ENCODE results near the gene PNPLA1. TPM values are rescaled to one million over a fixed set of nuclear protein-coding genes. Genes with fewer than 3 reads are reported as not detected.
A peak's percentile ranks its signal among the peaks of the same experiment; 100 is the strongest.

PNPLA1 gene
- total RNA-seq, 2 experiments from 2014 or later: 0.13 TPM; not detected in 1

DNA sequence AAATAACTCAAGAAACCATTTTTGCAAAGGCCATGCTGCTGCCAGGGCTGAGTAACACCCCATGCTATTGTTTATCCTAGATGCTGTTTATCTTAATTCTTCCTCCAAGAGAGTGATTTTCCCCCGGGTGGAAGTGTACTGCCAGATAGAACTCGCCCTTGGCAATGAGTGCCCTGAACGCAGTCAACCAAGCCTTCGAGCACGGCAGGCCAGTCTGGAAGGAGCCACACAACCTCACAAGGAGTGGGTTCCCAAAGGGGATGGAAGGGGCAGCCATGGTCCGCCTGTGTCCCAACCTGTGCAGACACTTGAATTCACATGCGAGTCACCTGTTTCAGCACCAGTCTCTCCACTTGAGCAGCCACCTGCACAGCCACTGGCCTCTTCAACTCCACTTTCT is 31.9 kb downstream of the PNPLA1 start:
- Mint-ChIP-seq H3K4me1 (no peaks in the 10 kb centered on the region), H3K27ac (no peak overlapping the region), H3K9me3 (no peaks in the 10 kb centered on the region), H3K27me3 (peaks cover 16% of the 10 kb centered on the region), H3K4me3 (no peak overlapping the region), H3K36me3 (ENCODE audit: low read depth) (no peaks in the 10 kb centered on the region)
- ChIA-PET POLR2A (no interaction called here), CTCF (interaction anchor here (0.5 to 1.8 kb wide), 29 partner anchors 10 to 954 kb away, joined by 3 to 13 read pairs (median 4); no protein-coding TSS in a partner anchor)
- DNase-seq: no peak

- H3K4me1 Mint-ChIP-seq: no peaks in the 10 kb centered on the region
Measured at GRCh38 chr6:36302227-36302976, 32.5 kb downstream of the PNPLA1 start.

DNA sequence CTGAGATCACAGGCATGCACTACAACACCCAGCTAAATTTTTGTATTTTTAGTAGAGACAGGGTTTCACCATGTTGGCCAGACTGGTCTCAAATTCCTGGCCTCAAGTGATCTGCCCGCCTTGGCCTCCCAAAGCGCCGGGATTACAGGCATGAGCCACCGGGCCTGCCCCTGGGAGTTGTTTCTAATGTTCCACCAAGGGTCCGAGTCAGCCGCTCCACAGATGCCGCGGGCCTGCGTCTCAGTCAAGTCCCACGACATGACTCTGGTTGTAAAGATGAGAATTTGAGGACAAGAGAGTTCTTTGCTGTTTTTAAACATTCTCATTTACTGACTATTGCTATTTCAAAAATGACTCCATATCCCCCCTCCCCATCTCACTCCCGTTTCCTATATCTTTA is 36.0 kb downstream of the PNPLA1 start:
- Mint-ChIP-seq H3K4me1 (peaks cover 7% of the 10 kb centered on the region), H3K27ac (no peak overlapping the region), H3K36me3 (ENCODE audit: low read depth) (no peaks in the 10 kb centered on the region), H3K4me3 (no peak overlapping the region), H3K9me3 (no peaks in the 10 kb centered on the region), H3K27me3 (peaks cover 11% of the 10 kb centered on the region)
- DNase-seq: no peak
- ChIA-PET CTCF (interaction anchor here (0.7 to 1.8 kb wide), 6 partner anchors 35 to 362 kb away, joined by 3 to 6 read pairs (median 4); no protein-coding TSS in a partner anchor), POLR2A (no interaction called here)

More at GRCh38 chr6:36302227-36302976, 32.5 kb downstream of the PNPLA1 start:
- DNase-seq: peak; percentile 92
- Mint-ChIP-seq H3K27ac (no peak overlapping the region), H3K36me3 (ENCODE audit: low read depth) (no peaks in the 10 kb centered on the region), H3K4me3 (no peak overlapping the region), H3K27me3 (peaks cover 16% of the 10 kb centered on the region), H3K9me3 (no peaks in the 10 kb centered on the region)
- POLR2A ChIA-PET: no interaction called here
- CTCF ChIA-PET: interaction anchor here (0.5 to 1.8 kb wide), 30 partner anchors 11 to 1504 kb away, joined by 3 to 13 read pairs (median 4); no protein-coding TSS in a partner anchor

- Mint-ChIP-seq H3K27me3 (peaks cover 7% of the 10 kb centered on the region), H3K4me3 (no peak overlapping the region), H3K27ac (no peak overlapping the region), H3K4me1 (peaks cover 7% of the 10 kb centered on the region), H3K36me3 (ENCODE audit: low read depth) (no peaks in the 10 kb centered on the region), H3K9me3 (no peaks in the 10 kb centered on the region)
- POLR2A ChIA-PET: no interaction called here
- CTCF ChIA-PET: interaction anchor here (1.6 to 1.8 kb wide), 2 partner anchors 35 to 52 kb away, joined by 3 to 6 read pairs; no protein-coding TSS in a partner anchor
- DNase-seq: no peak
Measured at GRCh38 chr6:36306375-36306774, 36.5 kb downstream of the PNPLA1 start.

- H3K36me3 Mint-ChIP-seq (ENCODE audit: low read depth): no peaks in the 10 kb centered on the region
- DNase-seq: no peak
- ChIA-PET POLR2A (interaction anchor here (1.1 kb wide), 1 partner anchor 9 kb away, joined by 4 read pairs; no protein-coding TSS in a partner anchor), CTCF (interaction anchor here (1.8 kb wide), 1 partner anchor 32 kb away, joined by 7 read pairs; no protein-coding TSS in a partner anchor)
- H3K27me3 Mint-ChIP-seq: peaks cover 4% of the 10 kb centered on the region
- H3K4me3 Mint-ChIP-seq: no peak overlapping the region
- H3K27ac Mint-ChIP-seq: no peak overlapping the region
- H3K4me1 Mint-ChIP-seq: peaks cover 7% of the 10 kb centered on the region
- H3K9me3 Mint-ChIP-seq: no peaks in the 10 kb centered on the region
Measured at GRCh38 chr6:36308514-36308913, 38.7 kb downstream of the PNPLA1 start.

- H3K4me1 Mint-ChIP-seq: peaks cover 7% of the 10 kb centered on the region
- no peaks in the 10 kb centered on the region for H3K36me3 Mint-ChIP-seq (ENCODE audit: low read depth)
- H3K9me3 Mint-ChIP-seq: no peaks in the 10 kb centered on the region
- ChIA-PET POLR2A (interaction anchor here (1.1 kb wide), 1 partner anchor 10 kb away, joined by 4 read pairs; no protein-coding TSS in a partner anchor), CTCF (interaction anchor here (1.3 to 1.8 kb wide), 2 partner anchors 9 to 32 kb away, joined by 3 to 7 read pairs; no protein-coding TSS in a partner anchor)
- H3K4me3 Mint-ChIP-seq: no peak overlapping the region
- DNase-seq: no peak
- peaks cover 4% of the 10 kb centered on the region for H3K27me3 Mint-ChIP-seq
- H3K27ac Mint-ChIP-seq: no peak overlapping the region
Measured at GRCh38 chr6:36309203-36309602, 39.3 kb downstream of the PNPLA1 start.

- Mint-ChIP-seq H3K27ac (no peak overlapping the region), H3K9me3 (no peaks in the 10 kb centered on the region), H3K4me1 (peaks cover 7% of the 10 kb centered on the region), H3K27me3 (peaks cover 4% of the 10 kb centered on the region), H3K36me3 (ENCODE audit: low read depth) (no peaks in the 10 kb centered on the region), H3K4me3 (no peak overlapping the region)
- ChIA-PET POLR2A (interaction anchor here (0.7 kb wide), 1 partner anchor 9 kb away, joined by 3 read pairs; no protein-coding TSS in a partner anchor), CTCF (interaction anchor here (1.3 to 1.8 kb wide), 2 partner anchors 10 to 31 kb away, joined by 3 to 7 read pairs; no protein-coding TSS in a partner anchor)
- DNase-seq: no peak
Measured at GRCh38 chr6:36309900-36310299, 40.0 kb downstream of the PNPLA1 start.

DNA sequence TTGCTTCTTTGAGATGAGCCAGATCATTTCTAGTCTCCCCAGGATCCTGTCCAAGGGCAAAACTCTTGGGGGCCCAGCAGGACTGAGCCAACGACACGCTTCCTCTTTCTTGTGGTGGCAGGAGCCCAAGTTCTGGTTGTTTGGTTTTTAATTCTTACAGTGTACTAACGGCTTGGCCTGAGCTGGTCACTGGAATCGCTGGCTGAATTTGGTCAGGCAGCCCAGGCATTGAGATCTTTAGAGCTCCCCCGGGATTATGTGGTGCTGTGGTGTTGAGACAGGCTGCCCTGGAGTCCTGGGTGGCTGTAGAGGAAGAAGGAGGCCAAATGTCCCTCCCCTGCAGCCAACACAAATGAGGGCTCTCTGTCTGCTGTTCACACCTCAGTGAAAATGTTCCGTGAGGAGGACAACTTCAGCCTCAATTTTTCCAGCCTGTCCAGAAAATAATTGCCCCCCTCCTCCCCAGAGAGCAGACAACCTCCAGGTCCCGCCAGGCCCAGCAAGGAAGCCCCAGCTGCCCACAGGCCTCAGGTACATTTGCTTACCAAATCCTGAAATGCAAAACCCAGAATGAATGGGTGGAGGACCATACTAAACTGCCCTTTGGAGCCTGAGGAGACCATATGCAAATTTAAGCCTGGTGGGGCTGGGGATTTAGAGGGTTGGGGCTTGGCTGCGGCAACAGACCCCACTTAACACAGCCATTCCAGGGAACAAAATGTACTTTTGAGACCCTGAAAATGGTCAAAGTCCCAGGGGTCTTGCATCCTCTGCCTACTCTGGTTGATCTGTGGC is 43.2 kb downstream of the PNPLA1 start:
- H3K36me3 Mint-ChIP-seq (ENCODE audit: low read depth): no peaks in the 10 kb centered on the region
- no peaks in the 10 kb centered on the region for H3K9me3 Mint-ChIP-seq
- ChIA-PET POLR2A (no interaction called here), CTCF (interaction anchor here (1.2 to 1.3 kb wide), 2 partner anchors 12 to 28 kb away, joined by 3 to 6 read pairs; no protein-coding TSS in a partner anchor)
- H3K27ac Mint-ChIP-seq: no peak overlapping the region
- H3K4me1 Mint-ChIP-seq: peaks cover 7% of the 10 kb centered on the region
- no peak for DNase-seq
- H3K27me3 Mint-ChIP-seq: peaks cover 8% of the 10 kb centered on the region
- H3K4me3 Mint-ChIP-seq: no peak overlapping the region

DNA sequence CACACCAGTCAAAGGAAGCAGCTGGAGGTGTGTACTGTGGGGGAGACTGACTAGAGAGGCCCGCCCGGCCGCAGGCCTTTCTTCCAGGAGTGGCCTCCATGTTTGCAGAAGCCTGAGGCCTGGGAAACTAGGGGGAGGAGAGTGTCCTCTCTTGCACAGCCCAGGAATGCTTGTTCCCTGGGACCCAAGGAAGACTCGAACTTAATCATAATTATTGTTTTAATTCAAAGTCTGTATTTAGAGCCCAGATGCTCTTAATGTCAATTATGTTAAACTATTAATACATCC is 43.7 kb downstream of the PNPLA1 start:
- no peak for DNase-seq
- peaks cover 9% of the 10 kb centered on the region for H3K27me3 Mint-ChIP-seq
- H3K4me3 Mint-ChIP-seq: no peak overlapping the region
- H3K4me1 Mint-ChIP-seq: peaks cover 6% of the 10 kb centered on the region
- H3K27ac Mint-ChIP-seq: no peak overlapping the region
- no peaks in the 10 kb centered on the region for H3K9me3 Mint-ChIP-seq
- H3K36me3 Mint-ChIP-seq (ENCODE audit: low read depth): no peaks in the 10 kb centered on the region
- ChIA-PET CTCF (no interaction called here), POLR2A (no interaction called here)

- Mint-ChIP-seq H3K4me1 (no peaks in the 10 kb centered on the region), H3K9me3 (no peaks in the 10 kb centered on the region), H3K4me3 (no peak overlapping the region), H3K27me3 (peaks cover 12% of the 10 kb centered on the region), H3K36me3 (ENCODE audit: low read depth) (no peaks in the 10 kb centered on the region), H3K27ac (no peak overlapping the region)
- CTCF ChIA-PET: no interaction called here
- no peak for DNase-seq
- POLR2A ChIA-PET: no interaction called here
Measured at GRCh38 chr6:36314221-36315014, 44.6 kb downstream of the PNPLA1 start.

DNA sequence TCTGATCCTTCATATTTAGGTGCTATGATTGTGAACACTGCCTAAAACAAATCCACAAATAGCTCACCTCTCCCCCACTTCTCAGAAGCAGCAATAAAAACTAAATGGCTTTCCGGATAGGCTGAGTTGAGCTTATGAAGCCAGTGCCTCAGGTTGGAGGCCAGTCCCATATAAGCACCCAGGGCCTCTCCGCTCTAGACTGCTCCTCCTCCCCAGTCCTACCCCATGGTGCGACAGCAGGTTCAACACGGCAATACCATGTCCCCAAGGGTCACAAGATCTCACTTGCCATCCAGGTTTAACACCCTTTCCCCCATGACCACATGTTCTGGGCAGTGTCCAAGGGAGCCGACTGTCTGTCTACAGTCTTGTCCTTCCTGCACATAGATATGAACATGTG is 46.1 kb downstream of the PNPLA1 start:
- Mint-ChIP-seq H3K27ac (no peak overlapping the region), H3K36me3 (ENCODE audit: low read depth) (no peaks in the 10 kb centered on the region), H3K9me3 (no peaks in the 10 kb centered on the region), H3K4me1 (no peaks in the 10 kb centered on the region), H3K4me3 (no peak overlapping the region), H3K27me3 (peaks cover 8% of the 10 kb centered on the region)
- no peak for DNase-seq
- ChIA-PET CTCF (interaction anchor here (0.7 to 1.9 kb wide), 3 partner anchors 12 to 288 kb away, joined by 3 to 8 read pairs (median 4); partner anchors contain the start of gene MAPK14), POLR2A (no interaction called here)

GRCh38 chr6:36317623-36318022 is 47.8 kb downstream of the PNPLA1 start:
- Mint-ChIP-seq H3K36me3 (ENCODE audit: low read depth) (no peaks in the 10 kb centered on the region), H3K4me3 (no peak overlapping the region)
- CTCF ChIA-PET: interaction anchor here (0.9 to 2.2 kb wide), 4 partner anchors 9 to 21 kb away, joined by 3 to 10 read pairs (median 4); no protein-coding TSS in a partner anchor

More at GRCh38 chr6:36317623-36318022, 47.8 kb downstream of the PNPLA1 start:
- DNase-seq: no peak
- no peaks in the 10 kb centered on the region for H3K9me3 Mint-ChIP-seq
- POLR2A ChIA-PET: no interaction called here
- H3K27me3 Mint-ChIP-seq: peaks cover 8% of the 10 kb centered on the region
- H3K27ac Mint-ChIP-seq: no peak overlapping the region
- no peaks in the 10 kb centered on the region for H3K4me1 Mint-ChIP-seq

Measured in activated CD4-positive, alpha-beta memory T cell treated with anti-CD3 and anti-CD28 coated beads, Interleukin-2, amount 10 ng/mL, durations not matched to agents 7 days and 5 days (primary cell).